Measurements from ENCODE around the gene CHODL. TPM values are rescaled to one million over a fixed set of nuclear protein-coding genes. Genes with fewer than 3 reads are reported as not detected.

Gene CHODL
- total RNA-seq: 0.06 TPM in 1 of 2 replicates, not detected in the other

DNA sequence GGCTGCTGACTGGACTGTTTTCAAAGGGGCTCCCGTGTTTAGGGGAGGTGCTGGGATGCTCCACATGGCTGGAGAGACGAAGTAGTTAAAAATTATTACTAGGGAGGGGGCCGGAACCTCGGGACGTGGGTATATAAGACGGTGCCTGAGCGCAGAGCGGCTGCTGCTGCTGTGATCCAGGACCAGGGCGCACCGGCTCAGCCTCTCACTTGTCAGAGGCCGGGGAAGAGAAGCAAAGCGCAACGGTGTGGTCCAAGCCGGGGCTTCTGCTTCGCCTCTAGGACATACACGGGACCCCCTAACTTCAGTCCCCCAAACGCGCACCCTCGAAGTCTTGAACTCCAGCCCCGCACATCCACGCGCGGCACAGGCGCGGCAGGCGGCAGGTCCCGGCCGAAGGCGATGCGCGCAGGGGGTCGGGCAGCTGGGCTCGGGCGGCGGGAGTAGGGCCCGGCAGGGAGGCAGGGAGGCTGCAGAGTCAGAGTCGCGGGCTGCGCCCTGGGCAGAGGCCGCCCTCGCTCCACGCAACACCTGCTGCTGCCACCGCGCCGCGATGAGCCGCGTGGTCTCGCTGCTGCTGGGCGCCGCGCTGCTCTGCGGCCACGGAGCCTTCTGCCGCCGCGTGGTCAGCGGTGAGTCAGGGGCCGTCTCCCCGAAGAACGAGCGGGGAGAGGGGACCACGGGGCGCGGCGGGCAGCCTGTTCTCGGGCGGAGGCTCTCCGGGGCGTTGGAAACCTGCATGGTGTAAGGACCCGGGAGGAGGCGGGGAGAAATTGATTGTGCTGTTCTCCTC lies at the start of gene CHODL:
Gene CHODL, plus strand, starts transcription at position 163 of the 793 bp plus-strand sequence. Its CDS starts 391 bp downstream, at position 554.
- DNase-seq (ENCODE audit: extremely low read depth, low read depth, low spot score): no peak

DNA sequence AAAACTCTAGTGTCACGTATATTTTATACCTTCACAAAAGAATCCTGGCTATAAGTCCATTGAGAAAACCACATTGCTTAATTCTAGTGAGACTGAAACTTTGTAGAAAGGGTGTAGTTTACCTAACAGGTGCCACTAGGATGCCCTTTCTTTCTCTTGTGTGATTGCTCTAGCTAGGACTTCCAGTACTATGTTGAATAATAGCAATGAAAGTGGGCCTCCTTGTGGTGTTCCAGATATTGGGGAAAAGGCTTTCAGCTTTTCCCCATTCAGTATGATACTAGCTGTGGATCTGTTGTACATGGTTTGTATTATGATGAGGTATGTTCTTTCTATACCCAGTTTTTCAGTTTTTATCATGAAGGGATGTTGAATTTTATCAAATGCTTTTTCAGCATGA lies 39.7 kb upstream of the CHODL start:
- DNase-seq (ENCODE audit: extremely low read depth, low read depth, low spot score): no peak

- no peak for DNase-seq (ENCODE audit: extremely low read depth, low read depth, low spot score)
These were observed 26.3 kb upstream of the CHODL start for GRCh38 chr21:18218331-18218730.

GRCh38 chr21:18220498-18220897 lies 24.1 kb upstream of the CHODL start:
- no peak for DNase-seq (ENCODE audit: extremely low read depth, low read depth, low spot score)

DNA sequence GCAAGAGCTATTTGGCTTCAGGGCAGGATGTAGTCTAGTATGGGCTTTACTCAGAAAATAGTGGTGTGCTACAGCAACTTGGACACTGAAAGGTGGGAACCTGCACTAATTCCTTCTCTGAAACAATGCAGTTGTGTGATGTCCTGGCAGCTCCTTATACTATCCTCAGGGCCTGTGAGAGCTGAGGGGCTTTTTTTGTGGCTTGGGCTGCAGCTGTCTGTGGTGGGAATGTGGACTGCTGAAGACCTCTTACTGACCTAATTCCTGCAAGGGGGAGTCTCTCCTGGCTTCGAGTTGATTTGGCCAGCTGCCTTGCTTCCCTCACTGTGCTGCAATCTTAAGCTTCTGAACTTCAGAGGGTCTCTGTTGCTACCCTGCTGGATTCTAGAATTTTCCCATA lies 22.3 kb upstream of the CHODL start:
- DNase-seq (ENCODE audit: extremely low read depth, low read depth, low spot score): no peak

DNA sequence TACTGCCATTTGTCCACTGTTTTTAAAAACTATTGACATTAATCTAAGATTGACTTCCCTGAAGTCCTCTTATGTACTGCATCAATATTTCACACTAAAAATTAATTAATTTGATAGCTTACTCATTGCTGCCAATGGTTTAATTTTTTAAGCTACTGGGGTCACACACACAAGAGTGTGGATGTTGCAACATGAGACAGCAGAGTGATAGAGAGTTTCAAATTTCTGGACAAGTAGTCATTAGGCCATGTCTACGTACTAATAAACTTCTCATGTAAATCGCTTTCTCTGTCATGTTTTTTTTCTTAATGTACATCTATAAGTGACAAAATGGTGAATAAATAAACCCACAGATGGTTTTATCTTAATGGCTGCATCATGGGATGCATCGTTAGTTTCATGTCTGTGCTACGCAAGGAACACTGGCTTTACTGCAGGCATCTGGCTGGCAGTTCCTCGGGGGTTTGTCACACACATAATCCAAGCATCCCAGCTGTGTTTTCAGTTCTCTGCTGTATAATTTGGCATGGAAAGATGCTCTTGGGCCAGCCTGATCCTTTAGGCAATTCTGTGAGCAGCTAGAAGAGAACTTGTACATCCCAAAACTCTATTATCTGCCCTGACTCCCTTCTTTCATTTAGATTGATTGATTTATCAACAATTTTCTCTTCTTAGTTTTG lies 16.4 kb upstream of the CHODL start:
- no peak for DNase-seq (ENCODE audit: extremely low read depth, low read depth, low spot score)

DNA sequence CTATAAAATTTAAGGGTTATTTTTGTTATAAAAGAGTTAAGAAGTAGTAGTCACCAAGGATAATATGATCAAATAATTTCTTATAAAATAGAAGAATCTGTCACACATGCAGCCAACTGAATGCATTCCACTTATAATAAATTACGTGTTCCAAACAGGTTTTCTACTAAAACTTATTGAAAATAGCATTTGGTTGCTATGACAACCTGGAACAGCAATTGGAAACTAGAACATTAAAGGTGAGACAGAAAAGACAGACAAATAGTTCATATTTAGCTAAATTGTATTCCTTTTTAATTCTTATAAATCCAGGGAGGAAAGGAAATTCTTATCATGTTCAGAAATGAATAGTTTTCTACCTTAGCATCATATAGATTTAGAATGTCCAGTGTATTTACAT lies 9.1 kb upstream of the CHODL start:
- no peak for DNase-seq (ENCODE audit: extremely low read depth, low read depth, low spot score)

GRCh38 chr21:18245464-18245967 lies 883 bp downstream of the CHODL start:
- DNase-seq (ENCODE audit: extremely low read depth, low read depth, low spot score): no peak

- DNase-seq (ENCODE audit: extremely low read depth, low read depth, low spot score): no peak
These were observed 3.5 kb downstream of the CHODL start for GRCh38 chr21:18248171-18248570.

- DNase-seq (ENCODE audit: extremely low read depth, low read depth, low spot score): no peak
These were observed 5.0 kb downstream of the CHODL start for GRCh38 chr21:18249672-18250071.

- DNase-seq (ENCODE audit: extremely low read depth, low read depth, low spot score): no peak
These were observed 6.4 kb downstream of the CHODL start for GRCh38 chr21:18251065-18251464.

DNA sequence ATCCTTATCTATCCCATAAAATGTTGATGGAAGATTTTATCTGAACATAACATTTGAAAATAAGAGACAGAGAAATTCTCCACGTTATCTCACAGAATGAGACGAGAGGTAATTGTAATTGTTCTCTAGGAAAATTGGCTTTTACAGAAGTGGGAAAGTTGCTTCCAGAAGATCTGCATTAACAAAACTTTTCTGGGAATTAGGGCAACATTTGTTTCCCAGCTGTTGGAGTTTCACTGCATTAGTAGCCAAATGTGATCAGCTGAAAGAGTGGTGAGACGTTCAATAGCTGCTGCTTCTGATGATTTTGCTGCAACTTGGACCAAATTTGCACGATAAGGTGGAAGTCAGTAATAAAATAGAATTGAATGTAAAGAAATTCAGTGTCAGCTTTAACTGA lies 7.6 kb downstream of the CHODL start:
- no peak for DNase-seq (ENCODE audit: extremely low read depth, low read depth, low spot score)

DNA sequence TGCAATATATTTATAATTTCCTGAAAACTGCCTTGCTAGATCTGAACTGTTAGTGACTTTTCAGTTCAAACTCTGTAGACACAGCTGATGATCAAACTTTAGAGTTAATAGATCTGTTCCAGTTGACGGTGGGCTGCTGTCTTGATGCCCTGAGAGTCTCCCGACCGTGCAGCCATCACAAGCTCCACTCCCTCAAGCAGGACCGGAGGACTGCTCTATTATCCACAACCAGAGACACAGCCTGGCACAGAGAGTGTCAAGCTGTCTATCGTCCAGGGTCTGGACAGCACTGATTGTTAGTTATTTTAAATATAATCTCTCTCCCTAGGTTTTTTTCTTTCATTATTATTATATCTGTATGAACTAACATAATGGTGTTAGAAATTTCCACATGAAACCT lies 8.0 kb downstream of the CHODL start:
- DNase-seq (ENCODE audit: extremely low read depth, low read depth, low spot score): no peak

GRCh38 chr21:18253221-18253620 lies 8.6 kb downstream of the CHODL start:
- no peak for DNase-seq (ENCODE audit: extremely low read depth, low read depth, low spot score)

- no peak for DNase-seq (ENCODE audit: extremely low read depth, low read depth, low spot score)
These were observed 9.2 kb downstream of the CHODL start for GRCh38 chr21:18253799-18254198.

- DNase-seq (ENCODE audit: extremely low read depth, low read depth, low spot score): no peak
These were observed 21.3 kb downstream of the CHODL start for GRCh38 chr21:18265944-18266343.

GRCh38 chr21:18267496-18267895 lies 22.9 kb downstream of the CHODL start:
- DNase-seq (ENCODE audit: extremely low read depth, low read depth, low spot score): no peak

- no peak for DNase-seq (ENCODE audit: extremely low read depth, low read depth, low spot score)
These were observed 24.3 kb downstream of the CHODL start for GRCh38 chr21:18268906-18269305.

GRCh38 chr21:18269856-18270255 lies 25.2 kb downstream of the CHODL start:
- no peak for DNase-seq (ENCODE audit: extremely low read depth, low read depth, low spot score)

DNA sequence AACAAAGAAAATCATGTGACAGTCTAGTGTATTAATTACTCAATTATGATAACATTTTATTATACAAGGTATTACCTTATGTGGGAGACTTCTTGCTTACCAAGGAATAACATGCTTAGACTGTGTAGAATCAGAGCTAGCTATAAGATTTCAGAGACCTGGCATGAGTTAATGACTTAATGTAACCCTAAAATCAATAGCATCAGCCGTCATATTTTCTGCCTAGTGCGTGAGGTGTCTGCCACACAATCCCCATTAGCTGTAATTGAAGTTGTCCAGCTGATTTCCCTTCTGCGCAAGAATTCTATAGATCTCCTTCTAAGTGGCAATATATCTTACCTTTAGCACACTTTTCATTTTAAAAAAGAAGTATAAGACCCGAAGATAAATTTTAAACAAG lies 28.8 kb downstream of the CHODL start:
- DNase-seq (ENCODE audit: extremely low read depth, low read depth, low spot score): no peak

GRCh38 chr21:18274370-18274769 lies 29.7 kb downstream of the CHODL start:
- DNase-seq (ENCODE audit: extremely low read depth, low read depth, low spot score): no peak

GRCh38 chr21:18275781-18276180 lies 31.1 kb downstream of the CHODL start:
- DNase-seq (ENCODE audit: extremely low read depth, low read depth, low spot score): no peak

Measured in glomerular endothelial cell (primary cell).